Body of pancreas (tissue), 4 donors: ENCODE data around the gene TSHZ2.

Experiments used
- CTCF ChIP-seq, 7 experiments: fragments of 450-650 bp in 4 of 7; fragments of 200-600 bp in 3 of 7; sonication (generic) in 3 of 7; IDR thresholded peaks; one replicate each; pipeline ENCODE4 v1.5.1; 2016 to 2019; ENCODE audit warnings: antibody characterized with exemption in 7 of 7
- POLR2A ChIP-seq, 3 donors: fragments of 450-650 bp; IDR thresholded peaks; one replicate each; pipeline ENCODE4 v1.6.1; 2016; ENCODE audit warnings: antibody characterized with exemption in 3 of 3, mild to moderate bottlenecking in 2 of 3

- TF ChIP-seq CTCF (IDR thresholded peaks at IDR 0.05) = no peak
- TF ChIP-seq POLR2A (IDR thresholded peaks at IDR 0.05) = no peak
These were observed 473.2 kb downstream of the TSHZ2 start for GRCh38 chr20:53445321-53445731.
